BE2C (cell line): ENCODE data around the gene RNF103. TPM values are rescaled to one million over a fixed set of nuclear protein-coding genes. Genes with fewer than 3 reads are reported as not detected.
"Not testable (repeated sequence)": the region's sequence is repeated elsewhere in the genome, so short reads cannot be mapped to it uniquely, and the experiment has no call there.

Experiments used
- DNase-seq: peaks from one replicate; pipeline ENCODE4 v3.0.0-alpha.2; 2020
- H3K27me3 ChIP-seq: fragments of 250-450 bp; sonication (Bioruptor Pico); 2 replicates; pipeline ENCODE4 v1.5.1; 2020; ENCODE audit warnings: mild to moderate bottlenecking
- H3K36me3 ChIP-seq: fragments of 250-450 bp; sonication (Bioruptor Pico); 2 replicates; pipeline ENCODE4 v1.5.1; 2020; ENCODE audit warnings: mild to moderate bottlenecking
- H3K4me1 ChIP-seq: fragments of 250-450 bp; sonication (Bioruptor Pico); 2 replicates; pipeline ENCODE4 v1.5.1; 2020
- H3K4me3 ChIP-seq: 2 replicates; pipeline ENCODE4 v1.5.1; 2011; ENCODE audit warnings: low read depth, low read length
- H3K9me3 ChIP-seq: fragments of 250-450 bp; sonication (Bioruptor Pico); 2 replicates; pipeline ENCODE4 v1.5.1; 2020
- polyA plus RNA-seq: library from polyadenylated mRNA; unstranded; fragments of >200 nt; gene quantifications from one replicate; pipeline ENCODE4 v1.2.1, GENCODE V29; 2012; ENCODE audit warnings: low read depth, missing spikeins; ENCODE audit not compliant: insufficient read length, insufficient read depth
- TF ChIP-seq, protein P1 (sequence below): IDR thresholded peaks from 2 replicates; pipeline ENCODE4 v1.5.1; 2012; ENCODE audit warnings: mild to moderate bottlenecking, low read depth, low read length

RNF103 gene, protein sequence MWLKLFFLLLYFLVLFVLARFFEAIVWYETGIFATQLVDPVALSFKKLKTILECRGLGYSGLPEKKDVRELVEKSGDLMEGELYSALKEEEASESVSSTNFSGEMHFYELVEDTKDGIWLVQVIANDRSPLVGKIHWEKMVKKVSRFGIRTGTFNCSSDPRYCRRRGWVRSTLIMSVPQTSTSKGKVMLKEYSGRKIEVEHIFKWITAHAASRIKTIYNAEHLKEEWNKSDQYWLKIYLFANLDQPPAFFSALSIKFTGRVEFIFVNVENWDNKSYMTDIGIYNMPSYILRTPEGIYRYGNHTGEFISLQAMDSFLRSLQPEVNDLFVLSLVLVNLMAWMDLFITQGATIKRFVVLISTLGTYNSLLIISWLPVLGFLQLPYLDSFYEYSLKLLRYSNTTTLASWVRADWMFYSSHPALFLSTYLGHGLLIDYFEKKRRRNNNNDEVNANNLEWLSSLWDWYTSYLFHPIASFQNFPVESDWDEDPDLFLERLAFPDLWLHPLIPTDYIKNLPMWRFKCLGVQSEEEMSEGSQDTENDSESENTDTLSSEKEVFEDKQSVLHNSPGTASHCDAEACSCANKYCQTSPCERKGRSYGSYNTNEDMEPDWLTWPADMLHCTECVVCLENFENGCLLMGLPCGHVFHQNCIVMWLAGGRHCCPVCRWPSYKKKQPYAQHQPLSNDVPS
- polyA plus RNA-seq, result 5.5 TPM

DNA sequence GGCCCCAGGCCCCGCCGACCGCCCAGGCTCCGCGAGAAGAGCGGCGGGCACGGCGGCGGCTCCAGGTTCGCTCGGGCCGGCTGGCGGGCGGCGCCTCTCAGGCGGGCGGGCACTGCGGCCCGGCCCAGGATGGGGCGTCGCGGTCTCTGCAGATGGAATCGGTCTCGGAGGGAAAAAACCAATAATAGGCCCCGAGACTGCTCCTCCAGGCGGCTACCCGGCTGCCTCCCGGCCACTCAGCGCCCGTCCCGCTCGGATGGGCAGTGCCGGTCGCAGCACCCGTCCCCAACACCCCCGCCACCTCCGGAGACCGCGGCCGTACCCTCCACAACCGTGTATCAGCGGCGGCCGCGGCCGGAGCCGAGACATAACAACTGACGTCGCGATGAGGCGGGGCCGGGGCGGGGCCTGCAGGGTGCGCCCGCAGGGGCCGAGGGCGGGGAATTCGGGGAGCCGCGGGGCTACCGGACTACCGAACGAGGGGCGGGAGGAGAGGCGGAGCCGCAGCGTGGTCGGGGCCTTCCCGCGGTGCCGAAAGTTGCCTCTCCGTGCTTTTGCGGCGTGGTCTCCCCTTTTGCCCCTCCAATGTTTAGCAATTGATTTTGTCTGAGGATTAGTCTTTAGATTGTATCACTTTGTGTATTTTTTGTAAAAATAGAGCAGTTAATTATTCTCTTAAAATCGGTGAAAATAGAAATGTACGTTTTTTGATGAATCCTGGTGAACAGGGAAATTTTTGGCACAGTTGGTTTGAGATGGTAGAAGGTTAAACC is at the start of gene RNF103:
RNF103 (minus strand) TSS at position 372 of the 773 bp plus-strand sequence. CDS start 979 bp downstream, outside the sequence.
- H3K36me3 ChIP-seq, result no peaks in the 10 kb centered on the region
- no peaks in the 10 kb centered on the region for H3K9me3 ChIP-seq
- DNase-seq, result peak; percentile 91
- H3K27me3 ChIP-seq, result no peaks in the 10 kb centered on the region
- H3K4me1 ChIP-seq, result no peaks in the 10 kb centered on the region
- H3K4me3 ChIP-seq, result peak within 1 kb of the TSS; percentile 77
- TF ChIP-seq, protein P1, sequence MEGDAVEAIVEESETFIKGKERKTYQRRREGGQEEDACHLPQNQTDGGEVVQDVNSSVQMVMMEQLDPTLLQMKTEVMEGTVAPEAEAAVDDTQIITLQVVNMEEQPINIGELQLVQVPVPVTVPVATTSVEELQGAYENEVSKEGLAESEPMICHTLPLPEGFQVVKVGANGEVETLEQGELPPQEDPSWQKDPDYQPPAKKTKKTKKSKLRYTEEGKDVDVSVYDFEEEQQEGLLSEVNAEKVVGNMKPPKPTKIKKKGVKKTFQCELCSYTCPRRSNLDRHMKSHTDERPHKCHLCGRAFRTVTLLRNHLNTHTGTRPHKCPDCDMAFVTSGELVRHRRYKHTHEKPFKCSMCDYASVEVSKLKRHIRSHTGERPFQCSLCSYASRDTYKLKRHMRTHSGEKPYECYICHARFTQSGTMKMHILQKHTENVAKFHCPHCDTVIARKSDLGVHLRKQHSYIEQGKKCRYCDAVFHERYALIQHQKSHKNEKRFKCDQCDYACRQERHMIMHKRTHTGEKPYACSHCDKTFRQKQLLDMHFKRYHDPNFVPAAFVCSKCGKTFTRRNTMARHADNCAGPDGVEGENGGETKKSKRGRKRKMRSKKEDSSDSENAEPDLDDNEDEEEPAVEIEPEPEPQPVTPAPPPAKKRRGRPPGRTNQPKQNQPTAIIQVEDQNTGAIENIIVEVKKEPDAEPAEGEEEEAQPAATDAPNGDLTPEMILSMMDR, result no peak

DNA sequence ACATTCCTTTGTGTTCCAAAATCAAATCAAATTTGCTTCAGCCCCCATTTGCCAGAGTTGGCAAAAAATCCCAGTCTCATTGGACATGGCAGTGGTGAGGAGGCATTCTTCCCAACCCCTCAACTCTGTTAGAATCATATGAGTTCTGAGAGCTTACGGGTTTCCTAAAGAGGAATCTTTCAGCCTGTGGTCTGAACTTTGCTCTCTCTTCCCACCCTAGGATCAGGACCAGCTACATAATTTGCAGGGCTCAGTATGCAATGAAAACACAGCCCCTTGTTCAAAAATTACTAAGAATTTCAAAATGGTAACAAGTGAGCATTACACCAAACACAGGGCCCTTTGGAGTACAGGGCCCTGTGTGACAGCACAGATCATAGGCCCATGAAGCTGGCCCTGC is 49.3 kb upstream of the RNF103 start:
- no peaks in the 10 kb centered on the region for H3K36me3 ChIP-seq
- H3K27me3 ChIP-seq, result no peaks in the 10 kb centered on the region
- H3K4me3 ChIP-seq, result no peak overlapping the region
- H3K4me1 ChIP-seq, result no peaks in the 10 kb centered on the region
- H3K9me3 ChIP-seq, result no peaks in the 10 kb centered on the region
- TF ChIP-seq, protein P1, result no peak
- no peak for DNase-seq

DNA sequence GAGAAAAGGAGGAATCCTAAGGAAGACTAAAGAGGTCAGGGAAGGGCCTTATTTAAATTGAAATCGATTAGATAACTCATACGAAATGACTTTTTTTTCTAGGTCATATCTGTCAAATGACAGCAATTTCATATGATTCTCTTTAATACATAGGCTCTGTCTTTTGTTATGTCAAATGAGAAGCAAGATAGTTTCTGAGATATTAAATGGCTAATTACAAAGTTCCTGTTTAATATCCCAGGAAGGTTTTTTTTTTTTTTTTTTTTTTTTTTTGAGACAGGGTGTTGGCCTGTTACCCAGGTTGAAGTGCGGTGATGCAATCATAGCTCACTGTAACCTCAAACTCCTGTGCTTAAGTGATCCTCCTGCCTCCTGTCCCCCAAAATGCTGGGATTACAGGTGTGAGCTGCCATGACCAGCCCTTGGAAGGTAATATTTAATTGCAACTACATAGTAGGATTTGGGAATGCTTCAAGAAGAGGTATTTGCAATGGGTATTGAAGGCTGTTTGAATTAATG is 48.4 kb upstream of the RNF103 start:
- H3K27me3 ChIP-seq, result no peaks in the 10 kb centered on the region
- DNase-seq, result no peak
- no peaks in the 10 kb centered on the region for H3K9me3 ChIP-seq
- H3K4me1 ChIP-seq, result no peaks in the 10 kb centered on the region
- TF ChIP-seq, protein P1, result no peak
- H3K4me3 ChIP-seq, result no peak overlapping the region
- no peaks in the 10 kb centered on the region for H3K36me3 ChIP-seq

DNA sequence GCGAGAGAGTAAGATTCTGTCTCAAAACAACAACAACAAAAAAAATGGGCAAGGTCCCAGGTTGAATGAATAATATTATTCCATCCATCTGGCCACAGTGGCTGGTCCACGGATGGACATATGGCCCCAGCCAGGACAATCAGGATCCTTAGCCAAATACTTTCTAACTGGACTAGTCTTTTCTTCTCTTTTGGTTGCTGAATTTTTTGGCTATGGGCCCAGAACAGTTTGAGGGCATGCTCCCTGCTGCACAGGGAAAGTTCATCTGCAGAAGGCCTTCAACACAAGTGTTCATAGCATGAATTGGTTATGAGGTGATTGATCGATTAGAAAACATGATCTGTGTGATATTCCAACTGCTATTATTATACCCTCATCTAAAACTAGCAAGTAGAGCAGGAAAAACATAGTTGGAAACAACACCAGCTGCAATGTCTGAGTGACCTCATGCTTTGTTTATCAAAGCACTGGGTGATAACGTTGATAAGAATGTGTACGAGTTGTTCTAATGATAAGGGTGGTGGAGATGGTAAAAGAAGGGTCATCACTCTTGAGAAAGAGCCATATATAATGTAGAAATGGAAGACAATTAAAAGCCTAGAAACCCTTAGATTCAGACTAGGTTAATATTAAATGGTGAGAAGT is 47.8 kb upstream of the RNF103 start:
- Histone ChIP-seq H3K9me3 (no peaks in the 10 kb centered on the region), H3K36me3 (no peaks in the 10 kb centered on the region), H3K27me3 (no peaks in the 10 kb centered on the region), H3K4me3 (no peak overlapping the region), H3K4me1 (no peaks in the 10 kb centered on the region)
- TF ChIP-seq, protein P1, result no peak
- no peak for DNase-seq

DNA sequence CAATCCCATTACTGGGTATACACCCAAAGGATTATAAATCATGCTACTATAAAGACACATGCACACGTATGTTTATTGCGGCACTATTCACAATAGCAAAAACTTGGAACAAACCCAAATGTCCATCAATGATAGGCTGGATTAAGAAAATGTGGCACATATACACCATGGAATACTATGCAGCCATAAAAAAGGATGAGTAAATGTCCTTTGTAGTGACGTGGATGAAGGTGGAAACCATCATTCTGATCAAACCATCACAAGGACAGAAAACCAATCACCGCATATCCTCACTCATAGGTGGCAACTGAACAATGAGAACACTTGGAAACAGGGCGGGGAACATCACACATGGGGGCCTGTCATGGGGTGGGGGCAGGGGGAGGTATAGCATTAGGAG is 45.7 kb upstream of the RNF103 start:
- H3K4me1 ChIP-seq, H3K36me3 ChIP-seq, H3K27me3 ChIP-seq, H3K9me3 ChIP-seq, H3K4me3 ChIP-seq, DNase-seq: not testable (repeated sequence)

DNA sequence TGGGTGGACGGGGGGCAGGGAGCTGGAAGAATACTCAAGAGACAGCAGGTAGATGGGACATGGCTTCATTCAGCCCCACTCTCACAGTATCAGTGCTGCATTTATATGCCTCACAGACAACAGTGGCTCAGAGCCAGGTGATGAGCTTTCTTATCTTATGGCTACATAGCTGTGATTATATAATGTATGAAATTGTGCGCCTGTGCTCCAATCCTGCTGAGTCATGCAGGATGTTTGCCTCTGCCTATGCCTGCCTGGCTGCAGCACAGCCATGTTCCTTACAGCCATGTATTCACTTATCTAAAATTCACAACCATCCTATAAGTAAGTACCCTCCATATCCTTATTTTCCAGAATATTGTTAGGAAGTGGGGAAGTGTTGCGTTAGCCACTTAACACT is 37.7 kb upstream of the RNF103 start:
- DNase-seq, result peak; percentile 20
- H3K4me1 ChIP-seq, result no peaks in the 10 kb centered on the region
- no peak overlapping the region for H3K4me3 ChIP-seq
- H3K27me3 ChIP-seq, result no peaks in the 10 kb centered on the region
- no peaks in the 10 kb centered on the region for H3K9me3 ChIP-seq
- H3K36me3 ChIP-seq, result no peaks in the 10 kb centered on the region
- TF ChIP-seq, protein P1, result no peak
